Measurements from ENCODE around the gene SUPV3L1.

The SUPV3L1 gene

DNA sequence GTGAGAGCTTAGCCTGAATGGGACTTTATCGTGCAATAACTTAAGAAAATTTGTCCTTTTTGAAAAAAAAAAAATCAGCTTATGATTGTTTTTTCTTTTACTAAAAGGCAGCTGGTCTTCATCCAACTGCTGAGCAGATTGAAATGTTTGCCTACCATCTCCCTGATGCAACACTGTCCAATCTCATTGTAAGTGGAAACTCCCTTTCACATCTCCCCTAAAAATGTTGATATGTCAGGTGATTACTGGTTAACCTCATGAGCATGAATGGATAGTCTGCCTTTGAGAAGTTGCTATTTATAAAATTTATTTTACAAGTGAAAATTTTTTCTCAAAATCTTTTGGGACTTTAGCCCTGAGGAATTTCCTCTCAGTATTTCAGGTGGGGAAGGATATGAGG is 22.3 kb downstream of the SUPV3L1 start:
- DNase-seq (ENCODE audit: low read depth): no peak

DNA sequence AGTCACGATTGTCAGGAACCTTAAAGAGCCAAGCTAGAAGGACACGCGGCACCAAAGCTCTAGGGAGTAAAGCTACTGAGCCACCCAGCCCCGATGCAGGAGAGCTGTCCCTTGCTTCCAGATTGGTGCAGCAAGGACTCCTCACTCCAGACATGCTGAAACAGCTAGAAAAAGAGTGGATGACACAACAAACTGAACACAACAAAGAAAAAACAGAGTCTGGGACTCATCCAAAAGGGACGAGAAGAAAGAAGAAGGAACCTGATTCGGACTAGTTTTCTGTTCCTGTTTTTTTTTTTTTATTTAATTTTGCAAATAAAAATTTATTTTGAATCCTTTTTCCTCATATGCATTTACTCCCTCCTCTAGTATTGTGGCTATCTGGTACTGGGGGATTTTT is 28.7 kb downstream of the SUPV3L1 start:
- DNase-seq (ENCODE audit: low read depth): no peak

DNA sequence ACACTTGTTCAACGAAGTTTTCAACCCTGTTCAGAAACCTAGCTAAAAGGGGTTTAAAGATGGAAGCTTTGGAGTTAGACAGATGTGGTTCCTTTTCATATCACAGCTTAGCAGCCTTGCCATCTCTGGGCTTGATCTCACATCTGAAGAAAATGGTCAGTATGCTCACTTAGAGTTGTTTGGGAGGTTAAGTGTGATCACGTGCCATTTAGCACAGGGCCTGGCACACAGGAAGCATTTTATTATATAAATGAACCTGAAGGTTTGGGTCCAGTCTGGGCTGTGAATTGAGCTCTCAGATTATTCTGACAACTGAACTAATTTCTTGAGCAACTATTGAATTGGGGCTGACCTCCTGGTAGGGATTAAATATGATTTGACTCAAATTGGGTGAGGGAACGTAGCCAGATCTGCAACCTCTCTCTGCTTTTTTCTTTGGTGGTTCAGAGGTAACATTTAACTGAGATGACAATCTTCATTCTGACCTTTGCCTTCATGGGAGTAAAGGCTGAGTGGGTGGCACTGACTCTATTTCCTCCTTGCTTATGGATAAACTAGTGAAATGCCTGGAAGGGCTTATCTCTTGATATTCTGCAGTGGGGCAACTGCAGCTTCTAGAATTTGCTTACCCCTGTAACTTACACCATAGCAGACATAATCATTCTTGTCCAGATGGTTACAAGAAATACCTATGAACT is 29.9 kb downstream of the SUPV3L1 start:
- no peak for DNase-seq (ENCODE audit: low read depth)

GRCh38 chr10:69211104-69211503 is 31.1 kb downstream of the SUPV3L1 start:
- DNase-seq (ENCODE audit: low read depth): no peak

- no peak for DNase-seq (ENCODE audit: low read depth)
These were observed 31.5 kb downstream of the SUPV3L1 start for GRCh38 chr10:69211524-69211923.

DNA sequence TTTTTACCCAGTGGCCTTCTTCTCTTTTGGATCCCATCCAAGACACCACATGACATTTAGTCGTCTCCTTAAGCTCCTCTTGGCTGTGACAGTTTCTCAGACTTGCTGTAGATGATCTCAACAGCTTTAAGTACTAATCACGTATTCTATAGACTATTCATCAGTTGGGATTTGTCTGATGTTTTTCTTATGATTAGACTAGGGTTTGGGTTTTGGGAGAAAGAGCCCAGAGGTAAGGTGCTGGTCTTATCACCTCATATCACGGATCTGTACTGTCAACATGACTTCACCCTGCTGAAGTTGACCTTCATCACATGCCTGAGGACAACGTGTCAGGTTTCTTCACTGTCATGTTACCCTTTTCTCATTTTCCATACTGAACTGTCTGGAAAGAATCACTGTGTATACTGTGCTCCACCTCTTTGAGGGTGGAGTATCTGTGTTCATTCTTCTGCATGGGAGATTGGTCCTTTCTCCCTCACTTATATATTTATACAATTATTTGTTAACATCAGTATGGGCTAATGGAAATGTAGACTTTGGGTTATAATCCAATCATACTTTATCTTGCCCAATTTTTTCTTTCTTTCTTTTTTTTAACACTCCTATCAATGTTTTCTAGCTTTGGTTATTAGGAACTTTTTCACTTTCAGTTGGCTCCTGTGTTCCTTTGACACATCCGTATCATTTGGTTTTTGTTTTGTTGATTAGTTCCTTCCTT is 33.7 kb downstream of the SUPV3L1 start:
- DNase-seq (ENCODE audit: low read depth): no peak

DNA sequence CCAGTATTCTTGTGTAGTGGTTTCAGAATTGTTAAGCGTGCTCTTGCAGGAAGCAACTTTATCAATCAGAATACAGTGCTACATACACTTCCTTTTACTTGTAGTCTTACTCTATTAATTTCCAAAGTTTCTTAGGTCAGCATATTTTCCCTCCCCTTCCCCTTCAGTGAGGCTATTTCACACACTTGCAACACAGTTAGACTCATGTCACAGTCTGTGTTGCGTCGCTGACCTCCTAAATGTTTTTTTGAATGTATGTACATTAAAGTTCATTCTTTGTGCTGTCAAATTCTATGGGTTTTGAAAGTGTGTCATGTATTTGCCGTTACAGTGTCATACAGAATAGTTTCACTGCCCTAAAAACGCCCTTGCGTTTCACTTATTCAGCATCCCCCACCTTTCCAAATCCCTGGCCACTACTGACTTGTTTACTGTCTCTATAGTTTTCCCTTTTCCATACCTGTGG is 34.7 kb downstream of the SUPV3L1 start:
- DNase-seq (ENCODE audit: low read depth): no peak

GRCh38 chr10:69215405-69216171 is 35.6 kb downstream of the SUPV3L1 start:
- no peak for DNase-seq (ENCODE audit: low read depth)

DNA sequence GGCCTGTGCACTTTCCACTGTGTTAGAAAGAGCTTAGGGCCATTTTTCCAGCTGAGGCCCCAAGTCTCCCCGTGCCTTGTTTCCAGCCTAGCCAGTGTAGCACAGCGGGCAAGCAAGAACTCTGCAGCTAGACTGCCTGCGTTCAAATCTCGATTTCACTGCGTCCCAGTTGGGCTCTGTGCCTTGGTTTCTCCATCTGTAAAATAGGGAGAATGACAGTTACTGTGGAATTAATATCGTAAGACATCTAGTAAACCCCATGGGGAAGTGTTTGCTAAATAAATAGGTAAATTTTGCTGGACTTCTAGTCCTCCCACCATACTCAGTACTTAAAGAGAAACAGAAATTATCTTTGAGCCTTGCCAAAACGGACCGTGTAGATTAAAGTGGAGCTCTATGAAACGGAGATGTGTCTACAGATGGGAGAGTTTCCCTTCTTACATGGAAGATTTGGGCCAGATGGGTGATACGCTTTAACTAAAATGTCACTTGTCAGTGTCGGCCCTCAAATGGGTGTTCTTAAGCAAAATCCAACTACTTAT is 36.6 kb downstream of the SUPV3L1 start:
- DNase-seq (ENCODE audit: low read depth): no peak

GRCh38 chr10:69217119-69217754 is 37.2 kb downstream of the SUPV3L1 start:
- no peak for DNase-seq (ENCODE audit: low read depth)

DNA sequence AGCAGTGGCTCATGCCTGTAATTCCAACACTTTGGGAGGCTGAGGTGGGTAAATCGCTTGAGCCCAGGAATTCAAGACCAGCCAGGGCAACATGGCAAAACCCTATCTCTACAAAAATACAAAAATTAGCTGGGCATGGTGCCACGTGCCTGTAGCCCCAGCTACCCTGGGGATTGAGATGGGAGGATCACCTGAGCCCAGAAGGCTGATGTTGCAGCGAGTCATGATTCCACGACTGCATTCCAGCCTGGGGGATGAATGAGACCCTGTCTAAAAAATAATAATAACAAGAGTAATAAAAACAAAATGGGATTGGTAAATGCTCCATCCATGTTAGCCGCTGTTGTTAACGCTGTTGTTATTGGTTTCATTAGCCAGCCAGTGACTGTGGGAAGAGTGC is 38.8 kb downstream of the SUPV3L1 start:
- DNase-seq (ENCODE audit: low read depth): no peak

GRCh38 chr10:69220041-69220451 is 40.0 kb downstream of the SUPV3L1 start, which contains the start of gene HKDC1:
Gene HKDC1, plus strand, starts transcription at chr10:69220332. Its CDS starts 104 bp downstream, at chr10:69220436.
- DNase-seq (ENCODE audit: low read depth): no peak

DNA sequence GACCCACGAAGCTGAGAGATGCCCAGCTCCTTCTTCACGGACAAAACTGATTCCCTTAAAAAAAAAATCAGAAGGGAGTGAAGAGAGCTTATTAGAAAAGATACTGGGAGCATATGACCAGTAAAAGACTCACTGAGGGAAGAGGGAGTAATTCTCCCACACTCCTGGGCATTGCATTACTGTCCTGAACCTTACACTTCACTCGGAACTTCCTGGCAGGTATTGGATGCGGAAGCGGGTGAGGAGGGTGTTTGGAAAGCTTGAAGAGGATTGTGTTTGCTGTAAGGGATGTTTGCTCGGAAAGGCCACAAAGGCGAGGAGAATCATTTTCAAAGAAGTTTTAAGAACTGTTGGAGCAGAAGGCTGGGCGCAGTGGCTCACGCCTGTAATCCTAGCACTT is 40.5 kb downstream of the SUPV3L1 start:
- DNase-seq (ENCODE audit: low read depth): no peak

DNA sequence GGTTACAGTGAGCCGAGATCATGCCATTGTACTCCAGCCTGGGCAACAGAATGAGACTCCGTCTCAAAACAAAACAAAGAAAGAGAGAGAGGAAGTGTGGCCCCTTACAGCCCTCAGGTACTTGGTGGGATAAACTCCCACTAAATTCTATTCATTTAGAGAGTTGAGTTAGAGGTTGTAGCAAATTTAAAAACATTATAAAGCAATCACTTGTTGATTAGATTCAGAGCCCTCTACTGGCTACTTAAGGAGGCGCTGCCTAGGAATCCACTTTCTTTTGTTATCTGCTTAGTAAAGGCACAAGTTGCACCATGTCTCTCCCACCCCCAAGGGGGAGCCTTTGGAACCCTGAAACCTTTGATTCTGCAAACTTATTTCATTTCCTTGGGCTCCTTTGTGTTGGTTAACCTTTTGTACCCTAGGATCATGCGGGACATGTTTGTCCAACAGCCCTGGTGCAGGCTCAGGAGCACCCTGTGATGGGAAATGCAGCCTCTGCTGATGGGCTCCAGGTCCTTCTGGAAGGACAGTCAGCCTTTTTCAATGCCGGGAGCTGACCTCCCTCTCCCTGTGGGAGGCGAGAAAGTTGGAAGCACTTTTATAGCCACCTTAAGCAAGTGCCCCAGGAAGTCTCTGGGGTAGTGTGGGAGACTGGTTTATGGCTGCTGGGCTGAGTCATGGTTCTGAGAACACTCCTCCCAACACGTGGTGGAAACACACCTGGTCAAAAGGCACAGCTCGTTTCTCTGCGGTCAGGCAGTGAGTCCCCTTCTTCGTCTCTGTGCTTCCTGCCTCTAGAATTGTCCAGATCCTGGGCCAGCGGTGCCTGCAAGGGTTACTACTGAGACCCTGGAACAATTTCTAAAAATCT is 42.4 kb downstream of the SUPV3L1 start:
- DNase-seq (ENCODE audit: low read depth): peak; percentile 36

GRCh38 chr10:69223028-69223342 is 43.0 kb downstream of the SUPV3L1 start:
- no peak for DNase-seq (ENCODE audit: low read depth)

GRCh38 chr10:69224862-69225657 is 45.0 kb downstream of the SUPV3L1 start:
- DNase-seq (ENCODE audit: low read depth): no peak

DNA sequence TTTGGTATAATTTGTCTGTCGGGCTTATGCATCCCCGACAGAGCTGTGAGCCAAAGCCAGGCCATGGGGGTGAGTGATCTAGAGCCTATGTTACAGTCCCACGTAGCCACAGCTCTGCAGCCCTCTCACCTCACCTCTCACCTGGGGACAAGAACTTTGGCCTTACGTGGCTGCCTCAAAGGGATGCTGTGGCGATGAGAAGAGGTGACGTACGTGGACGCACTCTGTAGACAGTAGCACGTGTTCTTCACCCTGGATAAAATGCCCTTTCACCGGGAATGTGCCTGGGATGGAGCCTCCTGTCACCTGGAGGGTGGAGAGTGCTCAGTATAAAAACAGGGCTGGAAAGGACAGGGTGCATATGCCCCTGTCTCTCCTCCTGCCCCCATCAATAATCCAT is 45.6 kb downstream of the SUPV3L1 start:
- no peak for DNase-seq (ENCODE audit: low read depth)

DNA sequence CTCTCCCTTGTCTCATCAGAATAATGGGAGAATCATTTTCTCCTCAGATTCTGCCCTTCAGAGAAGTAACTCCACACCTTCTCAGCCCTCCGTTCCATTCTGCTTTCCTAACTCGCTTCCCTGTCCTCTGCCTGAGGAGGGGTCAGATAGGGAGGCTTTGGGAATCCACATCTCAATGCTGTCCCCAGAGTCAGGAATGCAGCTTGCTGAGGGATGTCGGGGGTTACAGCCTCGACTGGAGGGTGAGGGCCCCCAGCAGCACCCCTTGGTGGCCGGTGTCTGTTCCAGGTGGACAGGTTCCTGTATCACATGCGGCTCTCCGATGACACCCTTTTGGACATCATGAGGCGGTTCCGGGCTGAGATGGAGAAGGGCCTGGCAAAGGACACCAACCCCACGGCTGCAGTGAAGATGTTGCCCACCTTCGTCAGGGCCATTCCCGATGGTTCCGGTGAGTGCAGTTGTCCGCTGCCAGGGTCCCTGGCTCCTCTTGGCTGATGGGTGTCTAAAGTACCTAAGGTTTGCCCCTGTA is 47.0 kb downstream of the SUPV3L1 start:
- DNase-seq (ENCODE audit: low read depth): no peak

- no peak for DNase-seq (ENCODE audit: low read depth)
These were observed 48.1 kb downstream of the SUPV3L1 start for GRCh38 chr10:69228151-69228550.

- DNase-seq (ENCODE audit: low read depth): no peak
These were observed 49.5 kb downstream of the SUPV3L1 start for GRCh38 chr10:69229616-69229916.

All from activated T-cell treated with anti-CD3 and anti-CD28 coated beads for 1 hour (primary cell).